Endothelial cell of umbilical vein (primary cell): ENCODE measurements around the gene NEB.

ENCODE experiments used
- JUN ChIP-seq: IDR thresholded peaks from 2 replicates; pipeline ENCODE4 v1.6.1; 2011; ENCODE audit warnings: borderline replicate concordance, low read depth; ENCODE audit not compliant: insufficient read length, insufficient read depth
- MYC ChIP-seq: IDR thresholded peaks from one replicate; pipeline ENCODE4 v1.6.1; 2011; ENCODE audit warnings: mild to moderate bottlenecking, low read depth, low read length
- POLR2A ChIP-seq: IDR thresholded peaks from 2 replicates; pipeline ENCODE4 v1.6.1; 2012; ENCODE audit warnings: low read depth, mild to moderate bottlenecking, control low read depth, low read length
- TF ChIP-seq, protein P1 (sequence below), 2 donors: IDR thresholded peaks; 1 replicate in 1 of 2; 2 replicates in 1 of 2; pipeline ENCODE4 v1.5.1; 2011; ENCODE audit warnings: low read length in 2 of 2, mild to moderate bottlenecking in 2 of 2, moderate library complexity in 2 of 2, control low read depth in 1 of 2, inconsistent platforms in 1 of 2, low read depth in 1 of 2; ENCODE audit not compliant: insufficient read depth in 1 of 2; ENCODE audit errors: extremely low read depth in 1 of 2

DNA sequence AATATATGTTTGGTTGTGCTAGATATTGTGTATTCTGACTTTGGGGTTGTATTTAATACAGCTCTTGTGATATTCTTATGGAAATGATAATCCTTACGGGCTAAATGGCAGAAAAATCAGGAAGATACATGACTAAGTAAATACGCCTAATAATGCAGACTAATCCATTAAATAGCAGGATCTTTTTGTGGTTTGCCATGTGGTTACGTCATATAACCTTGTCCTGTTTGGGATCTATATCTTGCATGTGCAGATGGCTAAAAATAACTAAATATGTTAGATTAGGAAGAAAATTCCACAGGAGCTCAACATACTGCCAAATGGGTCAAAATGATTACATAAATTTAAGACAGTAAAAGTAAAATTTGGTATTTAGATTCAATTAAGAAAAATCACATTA, 83.0 kb downstream of the NEB start:
- no peak for TF ChIP-seq POLR2A
- TF ChIP-seq, protein P1, sequence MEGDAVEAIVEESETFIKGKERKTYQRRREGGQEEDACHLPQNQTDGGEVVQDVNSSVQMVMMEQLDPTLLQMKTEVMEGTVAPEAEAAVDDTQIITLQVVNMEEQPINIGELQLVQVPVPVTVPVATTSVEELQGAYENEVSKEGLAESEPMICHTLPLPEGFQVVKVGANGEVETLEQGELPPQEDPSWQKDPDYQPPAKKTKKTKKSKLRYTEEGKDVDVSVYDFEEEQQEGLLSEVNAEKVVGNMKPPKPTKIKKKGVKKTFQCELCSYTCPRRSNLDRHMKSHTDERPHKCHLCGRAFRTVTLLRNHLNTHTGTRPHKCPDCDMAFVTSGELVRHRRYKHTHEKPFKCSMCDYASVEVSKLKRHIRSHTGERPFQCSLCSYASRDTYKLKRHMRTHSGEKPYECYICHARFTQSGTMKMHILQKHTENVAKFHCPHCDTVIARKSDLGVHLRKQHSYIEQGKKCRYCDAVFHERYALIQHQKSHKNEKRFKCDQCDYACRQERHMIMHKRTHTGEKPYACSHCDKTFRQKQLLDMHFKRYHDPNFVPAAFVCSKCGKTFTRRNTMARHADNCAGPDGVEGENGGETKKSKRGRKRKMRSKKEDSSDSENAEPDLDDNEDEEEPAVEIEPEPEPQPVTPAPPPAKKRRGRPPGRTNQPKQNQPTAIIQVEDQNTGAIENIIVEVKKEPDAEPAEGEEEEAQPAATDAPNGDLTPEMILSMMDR (IDR thresholded peaks at IDR 0.05; ENCODE audit: extremely low read depth in 1 of 2, insufficient read depth in 1 of 2, low read depth in 1 of 2, low read length in 2 of 2): no peak
- TF ChIP-seq JUN: no peak
- no peak for TF ChIP-seq MYC
